ENCODE results near the gene KRTAP4-3. TPM values are rescaled to one million over a fixed set of nuclear protein-coding genes. Genes with fewer than 3 reads are reported as not detected.
"Not testable (repeated sequence)": the region's sequence is repeated elsewhere in the genome, so short reads cannot be mapped to it uniquely, and the experiment has no call there.

The KRTAP4-3 gene
- total RNA-seq, 1 donor from 2014 or later, result not detected

DNA sequence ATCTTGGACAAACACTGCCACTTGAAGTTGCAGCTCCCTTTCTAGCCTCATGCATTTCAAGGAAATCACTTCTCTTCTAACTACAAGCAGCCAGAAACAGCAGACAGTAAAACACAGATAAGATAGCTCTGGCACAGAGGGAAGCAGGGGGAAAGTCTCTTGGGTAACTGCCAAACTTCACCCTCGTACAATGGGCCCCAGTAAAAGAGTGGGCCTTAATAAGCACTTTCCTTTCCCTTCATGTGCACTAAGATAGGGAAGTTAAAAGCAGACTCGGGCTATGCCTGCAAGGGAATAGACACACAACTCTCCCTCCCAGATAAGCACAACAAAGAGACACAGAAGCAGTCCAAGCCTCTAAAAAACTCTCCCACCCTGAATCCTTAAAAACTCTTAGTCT lies 14.2 kb downstream of the KRTAP4-3 start:
- no peak for DNase-seq (ENCODE audit: low spot score)
- ATAC-seq, result no peak

GRCh38 chr17:41151525-41151924 lies 16.5 kb downstream of the KRTAP4-3 start:
- ATAC-seq, result no peak

DNA sequence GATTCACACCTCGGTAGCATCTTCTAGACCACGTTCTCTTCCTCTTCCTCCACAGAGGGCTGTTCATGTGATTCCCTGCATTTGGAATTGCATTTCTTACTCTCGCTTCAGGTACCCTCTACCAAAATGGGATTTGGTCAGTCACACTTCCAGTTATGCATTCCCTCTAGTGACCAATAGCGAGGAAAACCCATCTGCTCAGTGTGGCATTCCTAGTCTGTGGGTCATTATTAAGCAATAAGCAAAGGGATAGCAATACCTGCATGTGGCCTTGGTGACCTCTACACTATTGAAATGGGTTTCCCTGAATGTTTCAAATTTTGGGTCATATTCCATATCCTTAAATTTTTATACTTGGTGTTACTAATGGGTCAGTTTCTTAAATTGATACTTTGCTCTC lies 18.0 kb downstream of the KRTAP4-3 start:
- DNase-seq (ENCODE audit: low spot score) (no peak), ATAC-seq (no peak)

More at GRCh38 chr17:41151525-41151924, 16.5 kb downstream of the KRTAP4-3 start:
- no peak for DNase-seq (ENCODE audit: low spot score)

GRCh38 chr17:41149652-41149985 lies 18.4 kb downstream of the KRTAP4-3 start, which contains the start of gene KRTAP4-5:
Gene KRTAP4-5 (minus strand): TSS chr17:41149825. CDS start chr17:41149767, 58 bp downstream.
- DNase-seq (ENCODE audit: low spot score) (no peak), ATAC-seq (no peak)

GRCh38 chr17:41148971-41149651 lies 18.9 kb downstream of the KRTAP4-3 start:
- DNase-seq (ENCODE audit: low spot score); ATAC-seq: not testable (repeated sequence)

DNA sequence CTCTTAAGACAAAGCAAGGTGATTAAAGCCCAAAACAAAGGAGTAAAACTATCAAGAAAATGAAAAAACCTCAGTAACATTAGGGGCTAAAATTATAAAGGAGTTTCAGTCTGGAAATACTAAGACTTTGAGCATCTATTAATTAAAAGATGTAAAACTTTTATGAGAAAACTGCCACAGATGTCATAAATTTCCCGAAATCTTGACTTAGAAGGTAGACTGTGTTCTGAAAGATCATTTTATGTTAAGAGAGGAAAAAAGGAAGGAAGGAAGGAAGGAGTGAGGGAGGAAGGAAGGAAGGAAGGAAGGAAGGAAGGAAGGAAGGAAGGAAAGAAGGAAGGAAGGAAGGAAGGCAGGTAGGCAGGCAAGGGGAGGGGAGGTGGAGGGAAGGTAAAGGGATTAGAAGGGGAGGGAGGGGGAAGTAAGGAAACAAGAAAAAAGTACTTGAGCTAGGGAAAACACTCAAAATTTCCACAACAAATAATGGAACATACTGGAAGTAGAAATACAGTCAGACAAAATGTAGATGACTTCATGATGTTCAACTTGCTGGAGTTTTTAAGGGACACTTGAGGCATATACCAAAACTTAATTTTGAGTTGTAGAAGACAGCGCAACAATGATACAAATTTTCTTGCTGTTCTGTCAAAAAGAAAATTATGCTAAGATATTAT lies 20.4 kb downstream of the KRTAP4-3 start:
- no peak for DNase-seq (ENCODE audit: low spot score)
- no peak for ATAC-seq

DNA sequence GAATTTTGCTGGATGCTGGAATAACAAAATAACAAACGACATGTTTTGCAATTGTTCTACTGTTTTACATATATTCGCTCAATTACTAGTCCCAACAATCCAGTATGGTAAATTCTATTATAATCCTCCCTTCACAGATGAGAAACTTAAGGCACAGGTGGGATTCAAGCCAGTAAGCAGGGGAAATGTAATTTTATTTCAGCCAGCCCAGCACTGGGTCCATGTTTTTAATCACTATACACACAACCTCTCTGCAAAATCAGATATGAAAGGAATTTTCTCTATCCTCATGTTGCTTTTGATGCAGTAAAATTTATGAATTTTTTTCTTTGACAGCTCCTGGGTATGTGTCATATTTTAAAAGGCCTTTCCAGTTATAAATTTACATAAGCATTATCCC lies 22.8 kb downstream of the KRTAP4-3 start:
- no peak for ATAC-seq
- no peak for DNase-seq (ENCODE audit: low spot score)

- DNase-seq (ENCODE audit: low spot score) (no peak), ATAC-seq (no peak)
Observed at GRCh38 chr17:41144846-41145245, 23.2 kb downstream of the KRTAP4-3 start.

GRCh38 chr17:41141361-41141760 lies 26.7 kb downstream of the KRTAP4-3 start:
- ATAC-seq, result no peak
- no peak for DNase-seq (ENCODE audit: low spot score)

DNA sequence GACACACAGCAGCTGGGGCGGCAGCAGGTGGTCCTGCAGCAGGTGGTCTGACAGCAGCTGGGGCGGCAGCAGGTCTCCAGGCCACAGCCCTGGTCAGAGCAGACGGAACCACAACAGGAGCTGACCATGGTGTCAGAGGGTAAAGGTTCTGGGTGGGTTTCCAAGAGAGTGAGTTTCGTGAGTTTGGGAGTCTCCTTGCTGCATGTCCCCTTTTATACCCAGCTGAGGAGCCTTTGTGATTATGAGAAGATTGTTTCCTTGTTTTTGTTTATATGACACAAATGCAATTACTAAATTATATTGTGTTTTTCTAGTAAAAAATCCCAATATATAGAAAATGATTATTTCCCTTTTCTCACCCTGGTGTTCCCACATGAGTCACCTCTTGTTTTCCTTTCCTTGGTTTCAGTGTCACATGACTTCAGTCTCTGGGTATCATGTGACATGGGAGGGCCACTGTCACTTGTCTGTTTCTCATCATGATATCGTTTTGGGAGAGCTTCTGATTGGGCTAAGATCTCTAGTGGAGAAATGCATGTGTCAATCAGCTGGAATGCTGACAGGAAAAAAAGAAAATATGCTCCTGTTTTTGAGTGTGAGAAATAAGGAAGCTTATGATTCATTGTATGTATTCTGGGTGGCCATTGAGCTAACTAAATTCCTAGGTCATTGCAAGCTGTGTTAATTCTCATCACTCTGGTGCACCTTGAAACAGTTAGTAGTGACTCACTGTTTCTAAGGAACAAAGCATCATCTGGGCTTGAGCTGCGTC lies 27.5 kb downstream of the KRTAP4-3 start, which contains the start of gene KRTAP4-6:
TSS of gene KRTAP4-6 (minus strand) at position 185 of the 772 bp plus-strand sequence. CDS start at position 128, 57 bp downstream.
- DNase-seq (ENCODE audit: low spot score), result no peak
- ATAC-seq, result no peak

GRCh38 chr17:41139865-41140264 lies 28.2 kb downstream of the KRTAP4-3 start:
- DNase-seq (ENCODE audit: low spot score), result not testable (repeated sequence)

DNA sequence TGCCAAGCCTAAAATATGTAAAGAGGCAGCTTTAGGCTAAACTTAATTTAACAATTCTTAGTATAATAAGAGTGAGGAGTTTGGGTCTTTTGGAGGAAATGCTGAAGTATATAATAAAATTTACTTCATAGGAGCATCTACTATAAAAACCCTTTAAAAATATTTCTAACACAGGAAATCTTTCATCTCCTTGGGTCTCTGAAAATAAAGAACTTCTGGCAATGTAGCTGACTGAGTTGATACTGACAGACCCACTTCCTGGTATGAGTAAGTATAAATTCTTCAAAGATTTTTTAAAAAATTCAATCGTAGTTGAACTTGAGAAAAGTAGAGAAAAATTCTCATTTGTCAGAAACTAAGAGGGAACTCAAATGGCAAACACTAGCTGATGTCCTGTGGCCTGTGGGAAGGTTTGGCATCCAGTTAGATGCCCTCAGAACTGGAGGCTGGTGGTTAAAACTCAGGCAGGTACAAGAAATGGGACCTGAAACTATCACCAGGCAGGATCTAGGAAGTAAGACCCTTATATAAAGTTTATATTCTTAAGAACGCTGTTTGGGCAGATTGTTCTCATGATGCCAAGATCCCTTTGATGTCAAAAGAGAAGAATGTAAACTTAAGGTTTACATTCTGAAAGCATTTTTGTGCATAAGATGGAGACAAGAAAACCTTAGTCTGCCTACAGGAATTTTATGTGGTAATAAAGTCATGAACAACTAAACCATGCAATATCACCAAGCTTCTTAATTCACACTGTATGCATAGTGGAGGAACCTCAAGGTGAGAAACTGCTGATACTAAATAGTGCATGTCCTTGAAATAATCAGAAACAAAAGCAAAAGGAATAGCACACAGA lies 33.9 kb downstream of the KRTAP4-3 start:
- DNase-seq (ENCODE audit: low spot score), result no peak

More at GRCh38 chr17:41139865-41140264, 28.2 kb downstream of the KRTAP4-3 start:
- not testable (repeated sequence) for ATAC-seq

GRCh38 chr17:41131979-41132378 lies 36.0 kb downstream of the KRTAP4-3 start:
- DNase-seq (ENCODE audit: low spot score) (no peak), ATAC-seq (no peak)

More for the DNA sequence above, 33.9 kb downstream of the KRTAP4-3 start:
- no peak for ATAC-seq

DNA sequence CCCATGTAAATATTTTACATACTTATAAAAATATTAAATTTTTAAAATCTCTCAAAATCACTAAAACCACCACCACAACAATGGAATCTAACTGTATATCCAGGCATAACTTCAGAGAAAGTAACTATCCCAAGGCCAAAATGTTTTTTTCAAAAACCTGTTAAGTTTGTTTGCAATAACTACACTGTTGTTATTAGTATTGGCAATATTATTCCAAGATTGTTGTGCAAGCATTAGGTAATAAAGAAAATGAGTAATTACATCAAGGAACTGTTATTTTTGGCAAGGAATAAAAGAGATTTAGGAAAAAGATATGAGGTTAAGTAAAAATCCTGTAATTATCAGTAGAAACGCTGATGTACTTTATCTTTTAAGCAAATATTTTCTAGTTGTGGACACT lies 40.6 kb downstream of the KRTAP4-3 start:
- DNase-seq (ENCODE audit: low spot score), result no peak
- no peak for ATAC-seq

DNA sequence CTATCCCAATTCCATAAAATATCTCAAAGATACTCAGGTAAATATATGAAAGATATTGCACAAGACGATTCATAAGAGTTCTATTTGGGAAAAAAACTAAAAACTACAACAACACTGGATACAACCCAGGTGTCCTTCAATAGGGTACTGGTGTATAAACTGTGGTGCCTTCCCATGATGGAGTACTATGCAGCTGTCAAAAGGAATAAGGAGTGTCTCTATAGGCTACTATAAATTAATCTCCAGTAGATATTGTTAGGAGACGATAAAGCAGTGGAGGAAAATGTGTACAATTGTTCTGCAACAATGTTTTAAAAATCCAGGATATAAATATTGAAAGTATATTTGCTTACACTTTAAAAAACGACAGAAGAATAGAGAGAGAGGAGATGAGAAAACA lies 41.6 kb downstream of the KRTAP4-3 start:
- ATAC-seq (no peak), DNase-seq (ENCODE audit: low spot score) (no peak)

DNA sequence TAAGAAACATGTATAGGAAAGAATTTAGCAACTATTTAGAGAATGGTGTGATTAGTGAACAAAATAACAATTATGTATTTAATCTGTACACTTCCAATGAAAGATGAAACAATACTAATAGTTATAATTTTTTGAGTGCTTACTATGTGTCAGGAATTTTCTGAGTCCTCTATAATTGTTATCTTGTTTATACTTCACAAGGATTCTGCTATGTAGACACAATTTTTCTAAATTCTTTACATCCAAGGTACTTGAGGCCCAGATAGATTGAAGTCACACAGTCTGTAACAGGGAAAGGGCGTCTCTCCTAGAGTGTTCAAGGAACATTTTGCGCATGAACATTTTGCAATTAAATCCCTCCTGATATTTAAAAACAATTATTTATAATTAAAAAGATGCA lies 43.0 kb downstream of the KRTAP4-3 start:
- ATAC-seq, result no peak
- DNase-seq (ENCODE audit: low spot score), result no peak

- DNase-seq (ENCODE audit: low spot score); ATAC-seq: not testable (repeated sequence)
Observed at GRCh38 chr17:41123991-41124371, 44.0 kb downstream of the KRTAP4-3 start, which contains the start of gene KRTAP4-12. Gene KRTAP4-12 (minus strand): TSS chr17:41124182. CDS start chr17:41124122, 60 bp downstream.

GRCh38 chr17:41123292-41123990 lies 44.6 kb downstream of the KRTAP4-3 start:
- ATAC-seq; DNase-seq (ENCODE audit: low spot score): not testable (repeated sequence)

DNA sequence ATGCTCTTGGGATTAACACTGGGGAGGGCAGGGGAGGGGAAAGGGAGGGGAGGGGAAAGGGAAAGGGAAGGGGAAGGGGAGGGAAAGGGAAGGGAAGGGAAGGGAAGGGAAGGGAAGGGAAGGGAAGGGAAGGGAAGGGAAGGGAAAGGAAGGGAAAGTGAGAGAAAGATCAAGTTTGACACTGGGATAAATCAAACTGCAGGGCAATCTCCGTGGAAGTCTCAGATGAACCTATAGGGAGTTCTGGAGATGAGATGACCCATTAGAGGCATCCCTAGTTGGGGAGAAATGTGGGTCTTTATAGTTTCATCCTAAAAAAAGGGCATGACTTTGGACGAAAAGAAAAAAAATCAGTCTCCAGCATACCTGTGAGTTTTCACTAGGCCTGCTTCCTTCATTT lies 46.3 kb downstream of the KRTAP4-3 start:
- ATAC-seq (no peak), DNase-seq (ENCODE audit: low spot score) (no peak)
